Measurements from ENCODE around the gene GATA2.

DNA sequence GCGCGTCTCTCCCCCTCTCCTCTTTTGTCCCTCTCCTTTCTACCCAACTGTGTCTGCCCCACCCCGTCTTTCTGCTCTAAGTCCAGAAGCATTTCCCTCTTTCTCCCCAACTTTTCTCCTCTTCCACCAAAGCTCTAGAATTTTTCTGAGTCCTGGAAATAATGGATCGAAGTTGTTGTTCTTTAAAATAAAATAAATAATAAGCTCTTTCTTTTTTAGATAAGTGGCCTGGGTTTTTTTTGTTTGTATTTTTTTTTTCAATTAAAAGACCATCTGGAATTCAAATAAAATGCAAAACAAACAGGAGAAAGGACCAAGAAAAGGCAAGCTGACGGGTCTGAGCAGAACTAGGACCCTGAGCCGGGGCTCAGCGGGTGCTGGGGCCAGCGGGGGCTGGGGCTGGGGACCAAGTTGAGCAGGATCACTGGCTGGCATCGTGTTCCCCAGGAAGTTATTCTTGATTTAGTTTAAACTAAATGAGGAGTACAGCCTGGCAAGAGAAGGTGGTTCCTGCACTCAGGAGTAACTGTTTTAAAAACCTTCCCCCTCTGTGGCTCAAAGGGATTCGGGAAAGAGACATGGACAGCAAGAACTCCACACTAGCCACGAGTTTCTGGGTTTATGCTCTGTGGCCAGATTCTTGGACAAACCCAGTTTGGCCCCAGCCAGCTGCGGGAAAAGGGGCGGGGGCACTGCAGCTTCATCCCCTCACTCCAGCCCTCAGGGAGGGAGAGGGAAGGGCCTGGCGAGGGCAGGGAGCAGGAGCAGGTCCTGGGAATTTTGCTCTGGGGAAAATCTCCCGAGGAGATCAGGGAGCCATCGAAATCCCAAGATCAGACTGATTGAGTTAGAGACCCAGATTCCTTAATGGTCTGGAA, 8.4 kb downstream of the GATA2 start:
- TF ChIP-seq, protein P1, sequence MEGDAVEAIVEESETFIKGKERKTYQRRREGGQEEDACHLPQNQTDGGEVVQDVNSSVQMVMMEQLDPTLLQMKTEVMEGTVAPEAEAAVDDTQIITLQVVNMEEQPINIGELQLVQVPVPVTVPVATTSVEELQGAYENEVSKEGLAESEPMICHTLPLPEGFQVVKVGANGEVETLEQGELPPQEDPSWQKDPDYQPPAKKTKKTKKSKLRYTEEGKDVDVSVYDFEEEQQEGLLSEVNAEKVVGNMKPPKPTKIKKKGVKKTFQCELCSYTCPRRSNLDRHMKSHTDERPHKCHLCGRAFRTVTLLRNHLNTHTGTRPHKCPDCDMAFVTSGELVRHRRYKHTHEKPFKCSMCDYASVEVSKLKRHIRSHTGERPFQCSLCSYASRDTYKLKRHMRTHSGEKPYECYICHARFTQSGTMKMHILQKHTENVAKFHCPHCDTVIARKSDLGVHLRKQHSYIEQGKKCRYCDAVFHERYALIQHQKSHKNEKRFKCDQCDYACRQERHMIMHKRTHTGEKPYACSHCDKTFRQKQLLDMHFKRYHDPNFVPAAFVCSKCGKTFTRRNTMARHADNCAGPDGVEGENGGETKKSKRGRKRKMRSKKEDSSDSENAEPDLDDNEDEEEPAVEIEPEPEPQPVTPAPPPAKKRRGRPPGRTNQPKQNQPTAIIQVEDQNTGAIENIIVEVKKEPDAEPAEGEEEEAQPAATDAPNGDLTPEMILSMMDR (conservative IDR thresholded peaks at IDR 0.05; ENCODE audit: low read length): no peak
- no peak for TF ChIP-seq EZH2phosphoT487 (IDR thresholded peaks at IDR 0.05; ENCODE audit: borderline replicate concordance)

Measured in Loucy (cell line).